Measurements from ENCODE around the gene DCAF12.

DCAF12 gene

GRCh38 chr9:34124926-34125325, 1.6 kb downstream of the DCAF12 start:
- DNase-seq, result no peak

GRCh38 chr9:34124099-34124498, 2.4 kb downstream of the DCAF12 start:
- DNase-seq, result no peak

GRCh38 chr9:34123682-34124081, 2.8 kb downstream of the DCAF12 start:
- DNase-seq, result no peak

- no peak for DNase-seq
Observed at GRCh38 chr9:34121996-34122395, 4.5 kb downstream of the DCAF12 start.

GRCh38 chr9:34119713-34120112, 6.8 kb downstream of the DCAF12 start:
- no peak for DNase-seq

- no peak for DNase-seq
Observed at GRCh38 chr9:34114436-34114835, 12.1 kb downstream of the DCAF12 start.

GRCh38 chr9:34106110-34106509, 20.4 kb downstream of the DCAF12 start:
- no peak for DNase-seq

GRCh38 chr9:34102796-34103195, 23.7 kb downstream of the DCAF12 start:
- no peak for DNase-seq

- DNase-seq, result no peak
Observed at GRCh38 chr9:34098307-34098706, 28.2 kb downstream of the DCAF12 start.

GRCh38 chr9:34097865-34098264, 28.6 kb downstream of the DCAF12 start:
- DNase-seq, result no peak

- no peak for DNase-seq
Observed at GRCh38 chr9:34096751-34097150, 29.7 kb downstream of the DCAF12 start.

GRCh38 chr9:34093578-34093977, 32.9 kb downstream of the DCAF12 start:
- DNase-seq, result no peak

- no peak for DNase-seq
Observed at GRCh38 chr9:34089311-34089710, 37.2 kb downstream of the DCAF12 start.

- no peak for DNase-seq
Observed at GRCh38 chr9:34087370-34087769, 39.1 kb downstream of the DCAF12 start.

- DNase-seq, result no peak
Observed at GRCh38 chr9:34086864-34087263, 39.6 kb downstream of the DCAF12 start.

- no peak for DNase-seq
Observed at GRCh38 chr9:34085581-34086500, 40.7 kb downstream of the DCAF12 start.

GRCh38 chr9:34084562-34084961, 41.9 kb downstream of the DCAF12 start:
- DNase-seq, result no peak

GRCh38 chr9:34079181-34079580, 47.3 kb downstream of the DCAF12 start:
- no peak for DNase-seq

GRCh38 chr9:34072868-34073590, 53.5 kb downstream of the DCAF12 start:
- DNase-seq, result no peak

- no peak for DNase-seq
Observed at GRCh38 chr9:34072410-34072809, 54.1 kb downstream of the DCAF12 start.

GRCh38 chr9:34070606-34071324, 55.7 kb downstream of the DCAF12 start:
- DNase-seq, result no peak

GRCh38 chr9:34069831-34070230, 56.7 kb downstream of the DCAF12 start:
- no peak for DNase-seq

- DNase-seq, result no peak
Observed at GRCh38 chr9:34065541-34065940, 61.0 kb downstream of the DCAF12 start.

- DNase-seq, result no peak
Observed at GRCh38 chr9:34059954-34060353, 66.5 kb downstream of the DCAF12 start.
